Hepatocyte (in vitro differentiated cells): ENCODE measurements around the gene ABLIM1. TPM values are rescaled to one million over a fixed set of nuclear protein-coding genes. Genes with fewer than 3 reads are reported as not detected.

Experiments used
- DNase-seq: peaks from one replicate; pipeline ENCODE4 v3.0.0-alpha.2; 2016; ENCODE audit warnings: low spot score
- H2AFZ ChIP-seq: fragments of 200-600 bp; sonication (generic); 2 replicates; pipeline ENCODE4 v1.6.0; 2016; ENCODE audit warnings: antibody characterized with exemption, mild to moderate bottlenecking
- H3K27ac ChIP-seq: fragments of 200-600 bp; sonication (generic); 2 replicates; pipeline ENCODE4 v1.5.1; 2016; ENCODE audit warnings: mild to moderate bottlenecking
- H3K27me3 ChIP-seq: fragments of 200-600 bp; sonication (generic); 2 replicates; pipeline ENCODE4 v1.6.1; 2016
- H3K36me3 ChIP-seq: fragments of 200-600 bp; sonication (generic); replicated peaks from 2 replicates; pipeline ENCODE4 v1.5.1; 2016; ENCODE audit warnings: low read depth; ENCODE audit not compliant: insufficient read depth
- H3K4me1 ChIP-seq: fragments of 200-600 bp; sonication (generic); 2 replicates; pipeline ENCODE4 v1.5.1; 2016; ENCODE audit warnings: mild to moderate bottlenecking, moderate library complexity; ENCODE audit not compliant: insufficient read depth
- H3K4me2 ChIP-seq: fragments of 200-600 bp; sonication (generic); 2 replicates; pipeline ENCODE4 v1.6.0; 2016
- H3K4me3 ChIP-seq: fragments of 200-600 bp; sonication (generic); 2 replicates; pipeline ENCODE4 v1.5.1; 2016; ENCODE audit warnings: mild to moderate bottlenecking
- H3K79me2 ChIP-seq: fragments of 200-600 bp; sonication (generic); 2 replicates; pipeline ENCODE4 v1.6.0; 2017; ENCODE audit warnings: mild to moderate bottlenecking
- H3K9me2 ChIP-seq: fragments of 200-600 bp; sonication (generic); replicated peaks from 2 replicates; pipeline ENCODE4 v1.6.0; 2017; ENCODE audit warnings: mild to moderate bottlenecking; ENCODE audit not compliant: insufficient read depth
- H3K9me3 ChIP-seq: fragments of 200-600 bp; sonication (generic); 2 replicates; pipeline ENCODE4 v1.5.1; 2016; ENCODE audit warnings: low read depth, mild to moderate bottlenecking
- H4K20me1 ChIP-seq: fragments of 200-600 bp; sonication (generic); 2 replicates; pipeline ENCODE4 v1.6.0; 2016; ENCODE audit warnings: mild to moderate bottlenecking; ENCODE audit not compliant: insufficient read depth, poor library complexity, severe bottlenecking
- EZH2 ChIP-seq: fragments of 200-600 bp; sonication (generic); IDR thresholded peaks from 2 replicates; pipeline ENCODE4 v1.6.1; 2016; ENCODE audit warnings: antibody characterized with exemption, mild to moderate bottlenecking, borderline replicate concordance
- EZH2phosphoT487 ChIP-seq: fragments of 200-600 bp; sonication (generic); IDR thresholded peaks from one replicate; pipeline ENCODE4 v1.6.1; 2018; ENCODE audit warnings: antibody characterized with exemption, mild to moderate bottlenecking, low read depth, moderate library complexity; ENCODE audit not compliant: unreplicated experiment, severe bottlenecking
- WGBS: methylation state at CpG from one replicate; pipeline ENCODE4 v1.1.6; 2016; ENCODE audit warnings: low lambda C conversion rate; ENCODE audit errors: missing lambda C conversion rate; 5-methylcytosine and 5-hydroxymethylcytosine counted together
- polyA plus RNA-seq: library from polyadenylated mRNA; unstranded; fragments of >200 nt; fragmentation: Nextera tagmentation; extraction: Ambion mirVana; gene quantifications from 2 replicates; pipeline ENCODE4 v1.2.1, GENCODE V29; 2016
- total RNA-seq: library from RNA; depleted of rRNA; stranded (reverse); fragments of >200 nt; gene quantifications from 2 replicates; pipeline ENCODE4 v1.2.3, GENCODE V29; 2014
- TF ChIP-seq, protein P1 (sequence below): fragments of 200-600 bp; sonication (generic); IDR thresholded peaks from 2 replicates; pipeline ENCODE4 v1.5.1; 2016; ENCODE audit warnings: antibody characterized with exemption, mild to moderate bottlenecking; ENCODE audit not compliant: poor library complexity

The ABLIM1 gene
- total and polyA plus RNA-seq, 2 experiments from 2014 or later = 20.8 to 31.6 TPM

DNA sequence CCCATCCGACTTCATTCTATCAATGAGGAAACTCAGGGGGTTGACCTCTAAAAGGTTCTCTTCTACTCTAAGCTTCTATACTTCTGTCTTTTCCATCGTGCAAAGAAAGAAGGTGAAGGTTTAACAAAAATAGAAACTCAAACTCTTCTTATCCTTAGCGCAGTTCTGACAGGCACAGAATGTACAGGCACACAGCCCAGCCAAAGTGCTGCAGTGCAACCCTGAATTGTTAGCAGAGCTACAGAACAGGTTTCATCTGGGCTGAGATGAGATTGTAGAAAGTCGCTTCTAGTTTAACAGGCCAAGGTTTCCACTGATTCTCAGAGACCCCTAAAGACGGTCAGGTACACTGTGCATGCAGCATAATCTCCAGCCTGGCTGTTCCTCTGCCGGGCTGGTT, 174.5 kb downstream of the ABLIM1 start:
- DNase-seq = no peak
- TF ChIP-seq, protein P1, sequence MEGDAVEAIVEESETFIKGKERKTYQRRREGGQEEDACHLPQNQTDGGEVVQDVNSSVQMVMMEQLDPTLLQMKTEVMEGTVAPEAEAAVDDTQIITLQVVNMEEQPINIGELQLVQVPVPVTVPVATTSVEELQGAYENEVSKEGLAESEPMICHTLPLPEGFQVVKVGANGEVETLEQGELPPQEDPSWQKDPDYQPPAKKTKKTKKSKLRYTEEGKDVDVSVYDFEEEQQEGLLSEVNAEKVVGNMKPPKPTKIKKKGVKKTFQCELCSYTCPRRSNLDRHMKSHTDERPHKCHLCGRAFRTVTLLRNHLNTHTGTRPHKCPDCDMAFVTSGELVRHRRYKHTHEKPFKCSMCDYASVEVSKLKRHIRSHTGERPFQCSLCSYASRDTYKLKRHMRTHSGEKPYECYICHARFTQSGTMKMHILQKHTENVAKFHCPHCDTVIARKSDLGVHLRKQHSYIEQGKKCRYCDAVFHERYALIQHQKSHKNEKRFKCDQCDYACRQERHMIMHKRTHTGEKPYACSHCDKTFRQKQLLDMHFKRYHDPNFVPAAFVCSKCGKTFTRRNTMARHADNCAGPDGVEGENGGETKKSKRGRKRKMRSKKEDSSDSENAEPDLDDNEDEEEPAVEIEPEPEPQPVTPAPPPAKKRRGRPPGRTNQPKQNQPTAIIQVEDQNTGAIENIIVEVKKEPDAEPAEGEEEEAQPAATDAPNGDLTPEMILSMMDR = no peak
- TF ChIP-seq EZH2phosphoT487 (no peak), EZH2 (no peak)
- H3K9me2 ChIP-seq = no peaks in the 10 kb centered on the region
- no peaks in the 10 kb centered on the region for H4K20me1 ChIP-seq
- no peak overlapping the region for H3K4me2 ChIP-seq
- H3K4me1 ChIP-seq = no peaks in the 10 kb centered on the region
- H3K4me3 ChIP-seq = no peak overlapping the region
- H3K9me3 ChIP-seq = peaks cover 7% of the 10 kb centered on the region
- H3K27ac ChIP-seq = no peak overlapping the region
- H3K27me3 ChIP-seq = no peaks in the 10 kb centered on the region
- WGBS = 94% methylated on average over 6 of the region's 6 CpGs
- no peaks in the 10 kb centered on the region for H3K79me2 ChIP-seq
- no peaks in the 10 kb centered on the region for H3K36me3 ChIP-seq
- H2AFZ ChIP-seq = no peak overlapping the region

DNA sequence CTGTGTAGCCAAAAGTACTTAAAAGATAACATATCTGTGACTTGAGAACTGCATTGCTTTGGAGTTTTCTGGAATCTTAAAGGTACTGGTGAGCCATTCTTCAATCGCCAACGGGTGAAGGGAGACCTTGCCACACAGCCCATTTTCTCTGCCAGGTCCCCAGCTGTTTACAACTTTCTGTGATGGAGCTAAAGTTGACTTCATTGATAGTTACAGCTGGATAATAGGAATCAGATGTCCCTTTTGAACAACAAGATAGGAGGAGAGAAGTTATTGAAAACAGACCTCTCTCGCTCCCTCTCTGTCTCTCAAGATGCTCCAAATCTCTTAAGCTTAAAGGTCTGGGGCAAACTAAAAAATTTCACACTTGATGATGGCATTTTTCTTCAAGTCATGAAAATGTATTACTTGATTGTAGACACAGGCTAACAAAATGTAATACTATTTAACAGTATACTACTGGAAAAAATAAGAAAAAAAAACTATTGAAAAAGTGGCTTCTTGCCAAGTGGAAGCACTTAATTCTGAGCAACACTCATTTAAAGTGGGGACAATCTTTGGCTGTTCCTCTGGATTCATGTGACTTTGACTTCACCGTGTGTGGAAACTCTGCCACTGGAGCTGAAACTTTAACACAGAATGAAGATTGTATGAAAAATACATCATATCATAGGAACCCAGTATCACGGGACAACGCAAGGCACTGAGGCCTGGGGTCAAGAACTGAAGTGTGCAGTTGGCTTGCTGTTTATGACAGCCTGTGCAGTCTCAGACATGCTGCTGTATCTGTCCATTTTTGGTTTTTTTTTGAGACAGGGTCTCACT, 175.4 kb downstream of the ABLIM1 start:
- Histone ChIP-seq H3K36me3 (no peaks in the 10 kb centered on the region), H3K9me3 (peaks cover 7% of the 10 kb centered on the region), H3K79me2 (no peaks in the 10 kb centered on the region), H2AFZ (no peak overlapping the region), H3K4me1 (no peaks in the 10 kb centered on the region), H3K4me2 (peak overlapping the region; percentile 16), H3K27ac (peak overlapping the region; percentile 3), H3K27me3 (no peaks in the 10 kb centered on the region), H3K4me3 (no peak overlapping the region), H3K9me2 (no peaks in the 10 kb centered on the region), H4K20me1 (no peaks in the 10 kb centered on the region)
- no peak for DNase-seq
- TF ChIP-seq EZH2 (no peak), EZH2phosphoT487 (no peak)
- TF ChIP-seq, protein P1 = no peak
- WGBS = 61% methylated on average over 6 of the region's 6 CpGs

DNA sequence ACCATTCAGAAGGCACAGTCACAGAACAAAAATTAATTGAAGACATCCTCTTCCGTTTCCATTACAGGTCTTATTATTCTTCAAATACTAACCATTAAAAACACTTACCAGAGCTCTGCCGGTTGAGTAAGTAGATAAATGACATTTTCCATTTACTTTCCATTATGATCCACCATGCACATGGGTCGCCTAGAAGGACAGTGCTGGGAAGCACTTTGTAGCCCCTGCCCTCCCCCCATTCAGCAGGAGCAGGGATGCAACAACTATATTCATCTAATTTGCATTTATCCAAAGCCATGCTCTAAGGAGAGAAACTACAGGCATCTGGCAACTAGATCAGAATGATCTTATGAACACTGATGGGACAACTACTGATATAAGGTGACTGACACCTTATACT, 177.0 kb downstream of the ABLIM1 start:
- no peak overlapping the region for H3K27ac ChIP-seq
- H3K9me2 ChIP-seq = no peaks in the 10 kb centered on the region
- 82% methylated on average over 3 of the region's 3 CpGs for WGBS
- H3K4me3 ChIP-seq = no peak overlapping the region
- no peaks in the 10 kb centered on the region for H3K79me2 ChIP-seq
- H3K36me3 ChIP-seq = no peaks in the 10 kb centered on the region
- TF ChIP-seq EZH2phosphoT487 (no peak), EZH2 (no peak)
- TF ChIP-seq, protein P1 = no peak
- H3K4me1 ChIP-seq = no peaks in the 10 kb centered on the region
- no peaks in the 10 kb centered on the region for H3K27me3 ChIP-seq
- no peak for DNase-seq
- no peak overlapping the region for H3K4me2 ChIP-seq
- no peak overlapping the region for H2AFZ ChIP-seq
- H3K9me3 ChIP-seq = peaks cover 7% of the 10 kb centered on the region
- no peaks in the 10 kb centered on the region for H4K20me1 ChIP-seq
